ENCODE measurements around the gene CEP131. TPM values are rescaled to one million over a fixed set of nuclear protein-coding genes. Genes with fewer than 3 reads are reported as not detected.

CEP131 gene
- 1 to 10 TPM; 9.4 to 9.8 TPM for total RNA-seq

DNA sequence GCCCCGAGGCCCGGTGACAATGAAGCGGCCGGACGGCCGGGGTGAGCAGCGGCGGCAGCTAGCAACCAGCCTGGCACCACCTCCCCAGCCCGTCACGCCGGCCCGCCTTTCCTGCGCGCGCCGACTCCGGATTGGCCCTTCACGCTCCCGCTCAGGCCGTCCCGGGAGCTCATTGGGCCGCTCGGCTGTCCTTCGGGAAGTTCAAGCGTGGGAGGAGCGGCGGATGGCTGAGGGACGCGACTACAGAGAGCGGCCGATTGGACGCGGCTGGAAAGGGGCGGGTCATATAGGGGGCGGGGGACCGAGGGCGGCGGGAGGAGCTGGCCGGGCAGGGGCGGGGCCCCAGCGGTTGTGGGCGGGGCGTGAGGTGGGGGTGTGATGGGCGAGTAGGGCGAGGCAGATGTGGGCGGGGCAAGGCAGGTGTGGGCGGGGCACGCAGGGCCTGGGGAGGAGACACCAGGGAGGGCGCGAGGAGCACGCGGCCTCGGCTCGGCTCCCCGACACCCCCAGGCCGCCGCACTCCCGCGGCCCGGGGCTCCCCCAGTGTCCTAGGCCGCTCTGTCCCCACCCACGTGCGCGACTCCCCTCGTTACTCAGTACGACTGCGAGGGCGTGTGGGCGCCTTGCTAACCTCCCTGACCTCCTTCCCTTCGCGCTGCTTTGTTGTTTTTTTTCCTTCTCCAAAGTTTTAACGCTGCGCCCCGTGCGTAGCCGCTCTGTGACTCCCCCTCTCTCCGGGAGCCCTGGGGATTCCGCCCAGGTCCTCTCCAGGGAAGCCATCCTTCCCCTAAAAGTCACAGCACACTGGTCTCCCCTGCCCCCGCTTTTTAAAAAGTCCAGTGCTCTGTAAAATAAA, at the start of gene CEP131:
Gene CEP131, minus strand, starts transcription at position 60 of the 856 bp plus-strand sequence. CDS start 2,909 bp downstream, outside the sequence.
- peak; percentile 100 for DNase-seq
- CTCF ChIA-PET, result interaction anchor here (0.7 kb wide), 1 partner anchor 261 kb away, joined by 4 read pairs; no protein-coding TSS in a partner anchor
- peaks cover 16% of the 10 kb centered on the region for H3K4me1 Mint-ChIP-seq (ENCODE audit: low read depth)
- intact Hi-C loops (cut with micrococcal nuclease), result loop anchor here (1.0 to 5.0 kb wide), 4 partner anchors 16 to 330 kb away; partner anchors contain the start of genes NDUFAF8 and TEPSIN
- peak within 1 kb of the TSS; percentile 13 for H3K27ac Mint-ChIP-seq
- no peaks in the 10 kb centered on the region for H3K9me3 Mint-ChIP-seq
- H3K4me3 Mint-ChIP-seq, result peak within 1 kb of the TSS; percentile 77
- H3K27me3 Mint-ChIP-seq (ENCODE audit: low read depth), result no peaks in the 10 kb centered on the region
- H3K36me3 Mint-ChIP-seq (ENCODE audit: low read depth), result peaks cover 1% of the 10 kb centered on the region

DNA sequence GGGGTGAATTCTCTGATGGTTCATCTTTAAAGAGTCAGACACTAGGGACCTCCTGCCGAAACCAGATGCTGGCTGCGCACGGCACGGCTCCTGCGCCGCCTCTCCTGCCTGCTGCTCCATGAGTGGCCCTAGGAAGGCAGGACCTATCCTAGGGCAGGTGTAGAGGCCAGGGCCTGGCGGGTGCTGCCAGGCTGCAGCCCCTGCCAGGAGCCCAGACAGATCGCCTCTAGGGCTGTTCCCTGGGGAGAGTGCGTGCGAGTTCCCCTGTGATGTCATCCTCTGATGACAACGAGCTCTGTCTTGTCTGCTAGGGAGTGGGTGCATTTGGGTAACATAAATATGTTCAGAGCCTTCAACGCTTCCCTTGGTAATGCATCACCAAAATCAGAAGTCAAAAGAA, 48.5 kb upstream of the CEP131 start:
- DNase-seq, result no peak
- H3K36me3 Mint-ChIP-seq (ENCODE audit: low read depth), result peaks cover 25% of the 10 kb centered on the region
- peaks cover 11% of the 10 kb centered on the region for H3K4me1 Mint-ChIP-seq (ENCODE audit: low read depth)
- intact Hi-C loops (cut with micrococcal nuclease), result no loop called here
- no peaks in the 10 kb centered on the region for H3K9me3 Mint-ChIP-seq
- CTCF ChIA-PET, result no interaction called here
- H3K27ac Mint-ChIP-seq, result no peak overlapping the region
- no peak overlapping the region for H3K4me3 Mint-ChIP-seq
- no peaks in the 10 kb centered on the region for H3K27me3 Mint-ChIP-seq (ENCODE audit: low read depth)

DNA sequence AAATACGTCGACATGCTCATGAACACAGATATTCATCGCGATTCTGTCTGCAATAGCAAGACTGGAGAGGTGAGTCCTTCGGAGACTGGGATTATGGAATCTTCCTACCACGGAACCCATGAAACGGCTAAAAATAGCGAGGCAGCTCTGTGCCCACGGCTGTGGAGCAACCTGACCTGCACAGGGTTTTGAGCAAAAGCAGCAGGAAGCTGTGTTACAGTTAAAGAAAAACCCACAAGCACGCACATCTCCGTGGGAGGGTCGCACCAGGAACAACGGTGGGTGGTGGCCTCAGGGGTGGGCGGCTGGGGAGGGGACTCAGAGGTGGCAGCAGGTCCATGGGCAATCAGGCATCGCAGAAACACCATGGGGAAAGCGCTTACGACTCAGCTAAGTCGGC, 47.5 kb upstream of the CEP131 start:
- CTCF ChIA-PET, result no interaction called here
- Mint-ChIP-seq H3K27ac (no peak overlapping the region), H3K27me3 (ENCODE audit: low read depth) (no peaks in the 10 kb centered on the region), H3K4me3 (no peak overlapping the region), H3K4me1 (ENCODE audit: low read depth) (peaks cover 11% of the 10 kb centered on the region), H3K9me3 (no peaks in the 10 kb centered on the region), H3K36me3 (ENCODE audit: low read depth) (peaks cover 24% of the 10 kb centered on the region)
- no peak for DNase-seq
- intact Hi-C loops (cut with micrococcal nuclease), result no loop called here

GRCh38 chr17:81267390-81268067, 44.8 kb upstream of the CEP131 start:
- Mint-ChIP-seq H3K9me3 (no peaks in the 10 kb centered on the region), H3K27me3 (ENCODE audit: low read depth) (no peaks in the 10 kb centered on the region), H3K27ac (no peak overlapping the region), H3K4me1 (ENCODE audit: low read depth) (peaks cover 4% of the 10 kb centered on the region), H3K36me3 (ENCODE audit: low read depth) (peaks cover 16% of the 10 kb centered on the region), H3K4me3 (no peak overlapping the region)
- CTCF ChIA-PET, result interaction anchor here (0.6 kb wide), 1 partner anchor 9 kb away, joined by 3 read pairs; no protein-coding TSS in a partner anchor
- intact Hi-C loops (cut with micrococcal nuclease), result no loop called here
- DNase-seq, result no peak

DNA sequence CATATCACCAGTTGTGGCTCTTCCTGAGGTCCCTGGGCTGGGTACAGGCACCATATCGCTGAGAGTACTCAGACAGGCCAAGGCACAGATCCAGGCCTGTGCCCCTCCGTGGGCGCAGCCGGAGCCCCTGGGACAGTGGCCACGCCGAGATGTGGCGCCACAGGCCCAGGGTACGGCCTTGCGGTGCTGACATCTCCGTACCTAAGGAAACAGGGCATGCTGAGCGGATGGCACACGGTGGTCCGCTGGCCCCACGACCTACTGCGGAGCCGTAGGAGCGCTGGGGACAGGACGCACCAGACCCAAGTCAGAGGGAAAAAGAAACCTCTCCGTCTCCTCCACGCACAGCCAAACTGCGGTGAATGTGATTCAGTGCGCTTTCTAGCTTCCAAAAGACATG, 42.8 kb upstream of the CEP131 start:
- H3K4me1 Mint-ChIP-seq (ENCODE audit: low read depth), result peaks cover 3% of the 10 kb centered on the region
- CTCF ChIA-PET, result no interaction called here
- H3K27ac Mint-ChIP-seq, result no peak overlapping the region
- no peaks in the 10 kb centered on the region for H3K9me3 Mint-ChIP-seq
- intact Hi-C loops (cut with micrococcal nuclease), result no loop called here
- no peak for DNase-seq
- no peaks in the 10 kb centered on the region for H3K27me3 Mint-ChIP-seq (ENCODE audit: low read depth)
- no peak overlapping the region for H3K4me3 Mint-ChIP-seq
- H3K36me3 Mint-ChIP-seq (ENCODE audit: low read depth), result peaks cover 9% of the 10 kb centered on the region

DNA sequence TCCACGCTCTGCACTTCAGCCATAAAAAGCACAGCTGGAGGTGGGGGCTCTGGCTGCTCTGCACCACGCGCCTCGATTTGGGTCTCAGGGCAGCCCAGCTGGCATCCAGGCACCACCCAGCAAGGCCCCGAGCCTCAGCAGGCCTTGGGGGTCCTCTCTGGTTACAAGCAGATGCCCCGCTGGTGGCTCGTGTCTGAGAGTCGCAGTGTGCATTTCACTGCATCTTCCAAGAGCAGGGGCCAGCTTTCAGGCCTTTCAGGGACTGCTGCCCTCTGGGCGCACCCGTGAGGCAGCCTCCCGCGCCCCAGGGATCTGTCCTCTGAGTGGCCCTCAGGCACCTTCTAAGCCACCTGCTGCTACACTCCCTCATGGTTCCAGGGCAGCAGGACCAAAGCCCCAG, 41.9 kb upstream of the CEP131 start:
- H3K4me1 Mint-ChIP-seq (ENCODE audit: low read depth), result peaks cover 3% of the 10 kb centered on the region
- DNase-seq, result no peak
- CTCF ChIA-PET, result no interaction called here
- no peaks in the 10 kb centered on the region for H3K27me3 Mint-ChIP-seq (ENCODE audit: low read depth)
- H3K36me3 Mint-ChIP-seq (ENCODE audit: low read depth), result peaks cover 4% of the 10 kb centered on the region
- intact Hi-C loops (cut with micrococcal nuclease), result no loop called here
- no peaks in the 10 kb centered on the region for H3K9me3 Mint-ChIP-seq
- H3K27ac Mint-ChIP-seq, result no peak overlapping the region
- H3K4me3 Mint-ChIP-seq, result no peak overlapping the region

DNA sequence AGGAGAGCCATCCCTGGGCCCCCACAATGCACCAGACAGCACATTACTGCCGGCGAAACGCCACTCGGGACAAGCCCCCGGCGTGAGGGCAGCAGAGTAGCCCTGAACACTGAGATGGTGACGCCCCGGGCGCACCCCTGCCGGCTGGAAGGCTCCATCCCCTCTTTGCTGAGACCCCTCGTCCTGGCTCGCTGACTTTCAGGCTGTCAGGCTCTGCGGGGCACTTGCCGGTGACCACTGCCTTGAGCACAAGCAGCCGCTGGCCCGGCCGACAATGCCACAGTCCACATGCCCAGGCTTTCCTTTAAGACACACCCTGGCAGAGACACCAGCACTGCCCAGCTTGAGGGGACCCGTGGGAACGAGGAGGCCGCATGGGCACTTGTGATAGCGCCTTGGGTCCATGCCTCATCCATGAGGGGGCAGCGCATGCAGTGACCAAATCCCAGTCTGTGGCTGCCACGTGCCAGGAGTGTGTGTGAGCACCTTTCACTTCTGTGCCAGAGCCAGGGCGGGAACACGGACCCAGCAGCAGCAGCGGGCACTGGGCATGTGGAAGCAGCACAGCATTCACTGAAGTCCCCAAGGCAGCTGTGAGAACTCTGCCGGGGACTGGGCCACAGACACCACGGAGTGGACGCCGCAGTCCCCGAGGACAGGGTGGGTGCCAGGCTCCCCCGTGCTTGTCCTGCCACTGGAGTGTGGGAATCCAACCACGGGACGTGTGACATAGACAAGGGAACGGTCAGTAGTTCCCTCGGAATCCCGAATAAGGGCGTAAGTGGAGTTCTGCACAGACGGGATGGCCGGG, 40.8 kb upstream of the CEP131 start:
- intact Hi-C loops (cut with micrococcal nuclease), result no loop called here
- no peak overlapping the region for H3K4me3 Mint-ChIP-seq
- no peaks in the 10 kb centered on the region for H3K27me3 Mint-ChIP-seq (ENCODE audit: low read depth)
- no peak for DNase-seq
- no peaks in the 10 kb centered on the region for H3K9me3 Mint-ChIP-seq
- H3K4me1 Mint-ChIP-seq (ENCODE audit: low read depth), result peaks cover 3% of the 10 kb centered on the region
- no peak overlapping the region for H3K27ac Mint-ChIP-seq
- CTCF ChIA-PET, result interaction anchor here (1.1 kb wide), 1 partner anchor 219 kb away, joined by 4 read pairs; no protein-coding TSS in a partner anchor
- H3K36me3 Mint-ChIP-seq (ENCODE audit: low read depth), result peaks cover 4% of the 10 kb centered on the region

- CTCF ChIA-PET, result interaction anchor here (0.6 kb wide), 1 partner anchor 236 kb away, joined by 4 read pairs; no protein-coding TSS in a partner anchor
- H3K27ac Mint-ChIP-seq, result no peak overlapping the region
- H3K36me3 Mint-ChIP-seq (ENCODE audit: low read depth), result peaks cover 4% of the 10 kb centered on the region
- no peak overlapping the region for H3K4me3 Mint-ChIP-seq
- H3K4me1 Mint-ChIP-seq (ENCODE audit: low read depth), result no peaks in the 10 kb centered on the region
- no peak for DNase-seq
- H3K27me3 Mint-ChIP-seq (ENCODE audit: low read depth), result no peaks in the 10 kb centered on the region
- no peaks in the 10 kb centered on the region for H3K9me3 Mint-ChIP-seq
- intact Hi-C loops (cut with micrococcal nuclease), result no loop called here
Measured at GRCh38 chr17:81261582-81262336, 39.0 kb upstream of the CEP131 start.

DNA sequence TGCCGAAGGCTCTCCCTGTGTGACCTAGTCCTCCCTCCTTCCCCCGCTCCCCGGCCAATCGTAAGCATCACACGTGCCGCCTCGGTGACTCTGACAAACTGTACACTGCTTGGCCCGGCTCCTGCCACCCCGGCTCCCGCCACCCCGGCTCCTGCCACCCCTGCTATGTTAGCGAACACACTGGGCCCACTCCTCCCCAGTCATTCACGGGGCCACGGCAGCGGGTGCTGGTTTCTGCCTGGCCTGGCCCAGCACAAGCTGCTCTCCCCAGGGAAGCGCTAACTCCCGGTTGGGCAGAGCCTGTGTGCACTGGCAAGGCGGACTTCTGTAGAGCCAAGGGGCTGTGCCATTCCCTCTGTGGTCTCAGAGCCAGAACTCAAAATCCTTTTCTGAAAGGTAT, 38.3 kb upstream of the CEP131 start:
- no peaks in the 10 kb centered on the region for H3K27me3 Mint-ChIP-seq (ENCODE audit: low read depth)
- no peaks in the 10 kb centered on the region for H3K9me3 Mint-ChIP-seq
- no peak overlapping the region for H3K27ac Mint-ChIP-seq
- CTCF ChIA-PET, result interaction anchor here (1.4 kb wide), 1 partner anchor 223 kb away, joined by 5 read pairs; no protein-coding TSS in a partner anchor
- H3K36me3 Mint-ChIP-seq (ENCODE audit: low read depth), result peaks cover 4% of the 10 kb centered on the region
- intact Hi-C loops (cut with micrococcal nuclease), result no loop called here
- H3K4me3 Mint-ChIP-seq, result no peak overlapping the region
- no peak for DNase-seq
- no peaks in the 10 kb centered on the region for H3K4me1 Mint-ChIP-seq (ENCODE audit: low read depth)

GRCh38 chr17:81260641-81261040, 37.9 kb upstream of the CEP131 start:
- Mint-ChIP-seq H3K9me3 (no peaks in the 10 kb centered on the region), H3K4me3 (no peak overlapping the region), H3K36me3 (ENCODE audit: low read depth) (peaks cover 1% of the 10 kb centered on the region), H3K27ac (no peak overlapping the region), H3K4me1 (ENCODE audit: low read depth) (no peaks in the 10 kb centered on the region), H3K27me3 (ENCODE audit: low read depth) (no peaks in the 10 kb centered on the region)
- no peak for DNase-seq
- CTCF ChIA-PET, result interaction anchor here (1.4 kb wide), 1 partner anchor 224 kb away, joined by 5 read pairs; no protein-coding TSS in a partner anchor
- intact Hi-C loops (cut with micrococcal nuclease), result no loop called here

DNA sequence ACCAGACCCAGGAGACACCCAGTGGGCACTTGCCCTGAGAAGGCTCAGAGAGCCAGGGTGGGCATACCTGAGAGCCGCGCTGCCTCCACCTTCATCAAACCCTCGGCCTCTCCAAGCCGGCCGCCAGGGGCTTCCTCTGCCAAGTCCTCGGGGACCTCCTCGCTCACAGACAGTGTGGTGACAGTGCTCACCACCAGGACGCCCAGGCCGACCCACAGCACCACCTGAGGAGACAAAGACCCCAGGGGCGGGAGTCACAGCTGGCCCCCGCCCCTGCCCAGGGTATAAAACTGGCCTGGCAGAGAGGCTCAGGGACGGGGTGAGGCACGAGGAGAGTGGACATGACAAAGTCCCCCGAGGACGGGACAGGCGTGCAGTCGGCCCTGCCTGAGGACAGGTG, 37.4 kb upstream of the CEP131 start:
- CTCF ChIA-PET, result interaction anchor here (1.4 kb wide), 1 partner anchor 224 kb away, joined by 5 read pairs; no protein-coding TSS in a partner anchor
- no peaks in the 10 kb centered on the region for H3K27me3 Mint-ChIP-seq (ENCODE audit: low read depth)
- no peak for DNase-seq
- H3K4me1 Mint-ChIP-seq (ENCODE audit: low read depth), result no peaks in the 10 kb centered on the region
- H3K9me3 Mint-ChIP-seq, result no peaks in the 10 kb centered on the region
- intact Hi-C loops (cut with micrococcal nuclease), result no loop called here
- no peak overlapping the region for H3K4me3 Mint-ChIP-seq
- H3K27ac Mint-ChIP-seq, result no peak overlapping the region
- H3K36me3 Mint-ChIP-seq (ENCODE audit: low read depth), result peaks cover 1% of the 10 kb centered on the region

All from activated naive CD4-positive, alpha-beta T cell treated with anti-CD3 and anti-CD28 coated beads for 36 hours (primary cell).